Activated CD8-positive, alpha-beta T cell treated with anti-CD3 and anti-CD28 coated beads, Interleukin-2, amount 10 ng/mL, durations not matched to agents 7 days and 5 days (primary cell): ENCODE data around the gene UBXN10. TPM values are rescaled to one million over a fixed set of nuclear protein-coding genes. Genes with fewer than 3 reads are reported as not detected.

ENCODE experiments used
- ATAC-seq: fragments of 150-1000 bp; cut with Tn5 transposase; one replicate; pipeline ENCODE4 v1.10.0; 2021; ENCODE audit warnings: moderate library complexity
- CTCF ChIA-PET: fragments of 350-600 bp; sonication (Branson Sonifier 250); formaldehyde crosslinking; loops from one replicate; lab custom pipeline; 2021; ENCODE audit warnings: antibody characterized with exemption; lab: Charles Lee
- POLR2A ChIA-PET: fragments of 350-600 bp; sonication (Branson Sonifier 250); formaldehyde crosslinking; loops from one replicate; lab custom pipeline; 2021; ENCODE audit warnings: antibody characterized with exemption; lab: Charles Lee
- DNase-seq: peaks from one replicate; pipeline ENCODE4 v3.0.0-alpha.2; 2020
- H3K27ac Mint-ChIP-seq: one replicate; pipeline ENCODE4 v1.8.0; 2021; ENCODE audit warnings: mild to moderate bottlenecking, mixed read lengths
- H3K27me3 Mint-ChIP-seq: one replicate; pipeline ENCODE4 v1.8.0; 2021; ENCODE audit warnings: low read depth, mixed read lengths
- H3K36me3 Mint-ChIP-seq: one replicate; pipeline ENCODE4 v1.8.0; 2021; ENCODE audit warnings: low read depth, mixed read lengths
- H3K4me1 Mint-ChIP-seq: one replicate; pipeline ENCODE4 v1.8.0; 2021; ENCODE audit warnings: low read depth, mixed read lengths
- H3K4me3 Mint-ChIP-seq: one replicate; pipeline ENCODE4 v1.8.0; 2021; ENCODE audit warnings: mild to moderate bottlenecking, mixed read lengths
- H3K9me3 Mint-ChIP-seq: one replicate; pipeline ENCODE4 v1.8.0; 2022; ENCODE audit warnings: mixed read lengths; ENCODE audit not compliant: insufficient read depth
- total RNA-seq, 2 experiments: library from RNA; stranded (reverse); gene quantifications; one replicate each; pipeline ENCODE4 v1.2.3, GENCODE V29; 2021

UBXN10 gene
- total RNA-seq, 2 experiments from 2014 or later, result 0.21 to 0.29 TPM

DNA sequence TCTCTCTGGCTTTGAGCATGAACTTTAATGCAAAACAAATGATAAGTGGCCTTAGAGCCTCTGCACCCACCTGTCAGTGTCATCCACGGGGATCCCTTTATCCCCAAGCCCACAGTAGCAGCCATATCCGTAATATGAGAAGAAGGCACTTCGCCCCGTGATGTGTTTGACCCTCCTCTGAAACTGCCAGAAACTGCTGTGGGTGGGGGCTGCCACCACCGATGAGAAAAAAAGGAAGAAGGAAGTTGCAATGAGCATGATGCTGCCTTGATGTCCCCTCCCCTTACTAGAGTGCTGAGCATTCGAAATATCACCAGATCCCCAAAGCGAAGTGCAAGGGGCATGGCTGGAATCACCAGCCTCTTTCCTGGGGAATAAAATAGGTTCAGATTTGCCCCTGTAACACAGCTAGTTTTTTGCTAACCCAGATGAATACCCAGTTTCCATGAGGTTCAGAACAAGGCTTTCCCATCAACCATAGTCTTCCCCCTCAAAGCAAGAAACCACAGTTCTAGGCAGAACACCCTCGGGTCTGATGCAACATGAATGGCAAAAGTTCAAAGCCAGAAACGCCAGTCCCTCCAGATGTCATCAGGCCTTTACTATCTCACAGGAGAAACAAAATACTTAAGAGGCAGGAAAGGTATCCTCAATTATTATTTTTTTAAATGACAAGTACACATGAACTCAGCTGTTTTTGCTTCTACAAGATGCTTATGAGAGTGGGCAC is 10.8 kb upstream of the UBXN10 start:
- no peaks in the 10 kb centered on the region for H3K9me3 Mint-ChIP-seq
- H3K27ac Mint-ChIP-seq, result peak overlapping the region; percentile 8
- POLR2A ChIA-PET, result no interaction called here
- peaks cover 19% of the 10 kb centered on the region for H3K4me1 Mint-ChIP-seq
- H3K27me3 Mint-ChIP-seq, result peaks cover 15% of the 10 kb centered on the region
- ATAC-seq, result no peak
- no peak for DNase-seq
- H3K36me3 Mint-ChIP-seq, result no peaks in the 10 kb centered on the region
- no peak overlapping the region for H3K4me3 Mint-ChIP-seq
- CTCF ChIA-PET, result no interaction called here

- ChIA-PET CTCF (interaction anchor here (0.8 to 6.4 kb wide), 7 partner anchors 12 to 261 kb away, joined by 3 to 31 read pairs (median 5); no protein-coding TSS in a partner anchor), POLR2A (interaction anchor here (1.0 to 1.4 kb wide), 3 partner anchors 11 to 17 kb away, joined by 3 to 6 read pairs (median 3); no protein-coding TSS in a partner anchor)
- ATAC-seq, result no peak
- H3K4me1 Mint-ChIP-seq, result peaks cover 14% of the 10 kb centered on the region
- no peak for DNase-seq
- H3K36me3 Mint-ChIP-seq, result no peaks in the 10 kb centered on the region
- peaks cover 21% of the 10 kb centered on the region for H3K27me3 Mint-ChIP-seq
- H3K27ac Mint-ChIP-seq, result no peak overlapping the region
- H3K4me3 Mint-ChIP-seq, result no peak overlapping the region
- H3K9me3 Mint-ChIP-seq, result no peaks in the 10 kb centered on the region
Measured at GRCh38 chr1:20178634-20179370, 7.1 kb upstream of the UBXN10 start.

DNA sequence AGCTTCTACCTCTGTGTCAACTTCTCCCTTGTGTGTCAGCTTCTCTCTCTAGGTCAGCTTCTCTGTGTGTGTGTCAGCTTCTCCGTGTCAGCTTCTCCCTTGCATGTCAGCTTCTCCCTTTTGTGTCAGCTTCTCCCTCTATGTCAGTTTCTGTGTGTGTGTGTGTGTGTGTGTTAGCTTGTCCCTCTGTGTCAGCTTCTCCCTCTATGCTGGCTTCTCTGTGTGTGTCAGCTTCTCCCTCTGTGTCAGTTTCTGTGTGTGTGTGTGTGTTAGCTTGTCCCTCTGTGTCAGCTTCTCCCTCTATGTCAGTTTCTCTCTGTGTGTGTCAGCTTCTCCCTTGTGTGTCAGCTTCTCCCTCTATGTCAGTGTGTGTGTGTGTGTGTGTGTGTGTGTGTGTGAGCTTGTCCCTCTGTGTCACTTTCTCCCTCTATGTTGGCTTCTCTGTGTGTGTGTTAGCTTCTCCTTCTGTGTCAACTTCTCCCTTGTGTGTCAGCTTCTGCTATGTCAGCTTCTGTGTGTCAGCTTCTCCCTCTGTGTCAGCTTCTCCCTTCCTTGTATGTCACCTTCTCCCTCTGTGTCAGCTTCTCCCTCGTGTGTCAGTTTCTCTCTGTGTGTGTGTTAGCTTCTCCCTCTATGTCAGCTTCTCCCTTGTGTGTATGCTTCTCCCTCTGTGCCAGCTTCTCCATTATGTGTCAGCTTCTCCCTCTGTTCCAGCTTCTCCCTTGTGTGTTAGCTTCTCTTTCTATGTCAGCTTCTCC is 6.3 kb upstream of the UBXN10 start:
- no peak overlapping the region for H3K4me3 Mint-ChIP-seq
- DNase-seq (no peak), ATAC-seq (no peak)
- H3K27me3 Mint-ChIP-seq, result peaks cover 25% of the 10 kb centered on the region
- peaks cover 5% of the 10 kb centered on the region for H3K36me3 Mint-ChIP-seq
- no peaks in the 10 kb centered on the region for H3K9me3 Mint-ChIP-seq
- H3K4me1 Mint-ChIP-seq, result peaks cover 21% of the 10 kb centered on the region
- H3K27ac Mint-ChIP-seq, result no peak overlapping the region
- CTCF ChIA-PET, result interaction anchor here (0.8 to 6.4 kb wide), 9 partner anchors 9 to 262 kb away, joined by 3 to 31 read pairs (median 3); no protein-coding TSS in a partner anchor
- POLR2A ChIA-PET, result interaction anchor here (1.3 to 1.4 kb wide), 2 partner anchors 10 to 16 kb away, joined by 3 read pairs; no protein-coding TSS in a partner anchor

DNA sequence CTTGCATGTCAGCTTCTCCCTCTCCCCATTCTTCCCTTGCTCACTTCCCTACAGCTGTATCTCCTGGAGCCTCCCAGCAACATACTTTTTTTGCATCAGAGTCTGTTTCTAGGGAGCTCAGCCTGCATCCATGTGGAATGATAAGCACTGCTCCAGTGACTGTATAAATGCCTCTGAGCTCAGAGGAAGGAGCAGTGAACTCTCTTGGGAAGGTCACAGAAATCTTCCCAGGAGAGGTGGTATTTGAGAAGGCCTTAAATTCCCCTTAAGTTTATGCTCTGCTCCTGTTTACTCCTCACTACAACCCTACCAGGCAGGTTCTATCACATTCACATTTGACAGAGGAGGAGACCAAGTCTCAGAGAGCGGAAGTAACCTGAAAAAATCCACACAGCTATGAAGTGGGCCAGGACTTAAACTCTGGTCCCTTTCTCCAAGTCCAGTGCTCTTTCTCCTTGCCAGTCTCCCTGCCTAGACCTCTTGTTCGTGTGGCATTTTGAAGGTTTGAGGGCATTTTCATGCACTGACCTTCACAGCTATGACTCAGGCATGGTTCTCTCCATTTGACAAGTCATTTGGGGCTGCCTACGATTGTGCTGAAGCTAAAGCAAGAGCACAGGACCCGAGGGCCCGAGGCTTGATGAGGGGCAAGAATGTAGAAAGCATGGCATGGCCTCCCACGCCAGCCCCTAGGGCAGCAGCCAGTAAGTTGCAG is 5.6 kb upstream of the UBXN10 start:
- no peak for ATAC-seq
- H3K27me3 Mint-ChIP-seq, result peaks cover 25% of the 10 kb centered on the region

DNA sequence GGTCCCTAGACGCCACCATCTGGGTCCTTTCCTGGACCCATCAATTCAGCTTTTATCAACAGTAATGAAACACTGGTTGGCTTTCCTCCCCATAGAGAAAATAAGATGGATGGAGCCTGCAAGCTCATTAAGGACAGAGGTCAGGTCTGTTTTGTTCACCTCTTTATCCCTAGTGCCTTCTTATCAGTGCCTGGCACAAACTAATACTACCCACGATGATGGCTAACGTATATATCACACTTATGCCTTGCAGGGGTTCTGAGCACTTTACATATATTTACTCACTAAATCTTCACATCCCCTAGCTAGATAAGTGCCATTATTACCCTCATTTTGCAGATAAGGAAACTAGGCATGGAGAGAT is 5.1 kb upstream of the UBXN10 start:
- Mint-ChIP-seq H3K27ac (no peak overlapping the region), H3K4me1 (peaks cover 25% of the 10 kb centered on the region), H3K27me3 (peaks cover 25% of the 10 kb centered on the region), H3K9me3 (no peaks in the 10 kb centered on the region), H3K36me3 (peaks cover 5% of the 10 kb centered on the region), H3K4me3 (no peak overlapping the region)
- ChIA-PET POLR2A (interaction anchor here (1.3 kb wide), 1 partner anchor 8 kb away, joined by 3 read pairs; no protein-coding TSS in a partner anchor), CTCF (interaction anchor here (1.0 to 6.4 kb wide), 3 partner anchors 12 to 32 kb away, joined by 3 to 31 read pairs (median 3); no protein-coding TSS in a partner anchor)
- ATAC-seq (no peak), DNase-seq (no peak)

More for the DNA sequence above, 5.6 kb upstream of the UBXN10 start:
- H3K4me3 Mint-ChIP-seq, result no peak overlapping the region
- peaks cover 5% of the 10 kb centered on the region for H3K36me3 Mint-ChIP-seq
- ChIA-PET CTCF (interaction anchor here (0.8 to 6.4 kb wide), 6 partner anchors 9 to 33 kb away, joined by 3 to 31 read pairs (median 6); no protein-coding TSS in a partner anchor), POLR2A (interaction anchor here (1.3 kb wide), 1 partner anchor 8 kb away, joined by 3 read pairs; no protein-coding TSS in a partner anchor)
- no peak for DNase-seq
- no peaks in the 10 kb centered on the region for H3K9me3 Mint-ChIP-seq
- peaks cover 23% of the 10 kb centered on the region for H3K4me1 Mint-ChIP-seq
- H3K27ac Mint-ChIP-seq, result no peak overlapping the region

- Mint-ChIP-seq H3K27me3 (peaks cover 24% of the 10 kb centered on the region), H3K27ac (no peak overlapping the region), H3K9me3 (no peaks in the 10 kb centered on the region), H3K36me3 (peaks cover 5% of the 10 kb centered on the region), H3K4me1 (peaks cover 36% of the 10 kb centered on the region), H3K4me3 (no peak overlapping the region)
- CTCF ChIA-PET, result interaction anchor here (1.5 to 6.4 kb wide), 3 partner anchors 12 to 36 kb away, joined by 3 to 31 read pairs (median 3); no protein-coding TSS in a partner anchor
- ATAC-seq, result no peak
- POLR2A ChIA-PET, result no interaction called here
- no peak for DNase-seq
Measured at GRCh38 chr1:20182415-20182814, 3.5 kb upstream of the UBXN10 start.

- H3K27ac Mint-ChIP-seq, result no peak overlapping the region
- H3K9me3 Mint-ChIP-seq, result no peaks in the 10 kb centered on the region
- ATAC-seq (no peak), DNase-seq (no peak)
- H3K27me3 Mint-ChIP-seq, result peaks cover 25% of the 10 kb centered on the region
- peaks cover 42% of the 10 kb centered on the region for H3K4me1 Mint-ChIP-seq
- H3K4me3 Mint-ChIP-seq, result no peak overlapping the region
- ChIA-PET CTCF (interaction anchor here (1.5 kb wide), 2 partner anchors 12 to 36 kb away, joined by 3 read pairs; no protein-coding TSS in a partner anchor), POLR2A (no interaction called here)
- H3K36me3 Mint-ChIP-seq, result peaks cover 5% of the 10 kb centered on the region
Measured at GRCh38 chr1:20183035-20183434, 2.9 kb upstream of the UBXN10 start.

DNA sequence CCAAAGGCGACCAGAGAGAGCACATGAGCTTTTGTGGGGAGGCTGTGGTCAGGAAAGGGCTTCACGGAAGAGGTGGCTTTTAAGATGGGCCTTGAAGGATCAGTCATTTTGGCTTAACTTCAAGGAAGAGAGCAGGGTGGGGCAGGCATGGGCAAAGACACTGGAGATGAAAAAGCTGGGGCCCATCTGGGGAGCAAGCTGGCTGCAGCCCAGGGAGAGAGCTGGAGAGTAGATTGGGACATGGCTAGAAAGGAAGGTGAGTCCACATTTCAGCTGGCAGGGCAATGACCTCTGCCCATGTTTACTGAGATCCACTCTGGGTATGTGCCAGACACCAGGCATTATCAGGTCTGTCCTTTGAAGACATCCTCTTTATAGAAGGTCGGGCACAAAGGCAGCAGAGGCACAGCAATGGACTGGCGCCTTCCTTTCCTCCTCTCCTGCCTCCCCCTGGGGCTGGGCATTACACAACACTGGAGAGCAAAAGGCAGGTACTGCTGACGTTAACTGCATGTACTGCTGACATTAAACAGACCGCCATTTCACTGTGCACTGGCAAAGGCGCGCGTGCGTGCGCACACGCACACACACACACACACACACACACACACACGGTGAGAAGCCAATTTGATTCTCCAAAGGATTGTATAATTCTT is 2.2 kb upstream of the UBXN10 start:
- H3K27ac Mint-ChIP-seq, result no peak overlapping the region
- no peaks in the 10 kb centered on the region for H3K9me3 Mint-ChIP-seq
- peaks cover 49% of the 10 kb centered on the region for H3K4me1 Mint-ChIP-seq
- ATAC-seq, result no peak
- peaks cover 26% of the 10 kb centered on the region for H3K27me3 Mint-ChIP-seq
- H3K4me3 Mint-ChIP-seq, result no peak overlapping the region
- DNase-seq, result no peak
- peaks cover 5% of the 10 kb centered on the region for H3K36me3 Mint-ChIP-seq
- CTCF ChIA-PET, result interaction anchor here (1.5 kb wide), 2 partner anchors 11 to 37 kb away, joined by 3 read pairs; no protein-coding TSS in a partner anchor
- POLR2A ChIA-PET, result no interaction called here

GRCh38 chr1:20184481-20184900 is 1.4 kb upstream of the UBXN10 start:
- Mint-ChIP-seq H3K27me3 (peaks cover 27% of the 10 kb centered on the region), H3K9me3 (no peaks in the 10 kb centered on the region), H3K4me3 (no peak overlapping the region), H3K27ac (peak overlapping the region; percentile 28), H3K4me1 (peaks cover 52% of the 10 kb centered on the region), H3K36me3 (peaks cover 5% of the 10 kb centered on the region)
- no peak for ATAC-seq
- ChIA-PET POLR2A (no interaction called here), CTCF (interaction anchor here (1.5 kb wide), 1 partner anchor 10 kb away, joined by 3 read pairs; no protein-coding TSS in a partner anchor)
- DNase-seq, result no peak

- Mint-ChIP-seq H3K4me3 (peak overlapping the region; percentile 32), H3K27ac (peak overlapping the region; percentile 74), H3K27me3 (peaks cover 25% of the 10 kb centered on the region), H3K4me1 (peaks cover 52% of the 10 kb centered on the region), H3K9me3 (no peaks in the 10 kb centered on the region), H3K36me3 (peaks cover 5% of the 10 kb centered on the region)
- ChIA-PET CTCF (no interaction called here), POLR2A (no interaction called here)
- peak; percentile 76 for ATAC-seq
- peak; percentile 83 for DNase-seq
Measured at GRCh38 chr1:20184997-20185833, 681 bp upstream of the UBXN10 start.
